Type B pancreatic cell (in vitro differentiated cells): ENCODE measurements around the gene M6PR. TPM values are rescaled to one million over a fixed set of nuclear protein-coding genes. Genes with fewer than 3 reads are reported as not detected.

Experiments used
- DNase-seq: peaks from one replicate; pipeline ENCODE4 v3.0.0; 2021; ENCODE audit warnings: mixed read lengths; ENCODE audit not compliant: unreplicated experiment; ENCODE audit errors: extremely low spot score
- H3K27ac Mint-ChIP-seq: 2 replicates; pipeline ENCODE4 v1.8.0; 2021; ENCODE audit warnings: mild to moderate bottlenecking, mixed read lengths
- H3K27me3 Mint-ChIP-seq: 2 replicates; pipeline ENCODE4 v1.8.0; 2021; ENCODE audit warnings: mixed read lengths
- H3K36me3 Mint-ChIP-seq: 2 replicates; pipeline ENCODE4 v1.8.0; 2021; ENCODE audit warnings: mixed read lengths
- H3K4me1 Mint-ChIP-seq: one replicate; pipeline ENCODE4 v1.8.0; 2021; ENCODE audit warnings: mixed read lengths; ENCODE audit not compliant: unreplicated experiment
- H3K4me3 Mint-ChIP-seq: 2 replicates; pipeline ENCODE4 v1.8.0; 2021; ENCODE audit warnings: mild to moderate bottlenecking, mixed read lengths
- H3K9me3 Mint-ChIP-seq: 2 replicates; pipeline ENCODE4 v1.8.0; 2021; ENCODE audit warnings: mixed read lengths
- total RNA-seq: library from RNA; stranded (reverse); gene quantifications from 2 replicates; pipeline ENCODE4 v1.2.1, GENCODE V29; 2021; ENCODE audit warnings: low replicate concordance
- TF ChIP-seq, protein P1 (sequence below): fragments of 200-600 bp; sonication (generic); conservative IDR thresholded peaks from 2 replicates; pipeline ENCODE4 v1.5.0; 2021; ENCODE audit warnings: antibody characterized with exemption, mild to moderate bottlenecking

M6PR gene
- total RNA-seq, 1 donor from 2014 or later, result 129 TPM

DNA sequence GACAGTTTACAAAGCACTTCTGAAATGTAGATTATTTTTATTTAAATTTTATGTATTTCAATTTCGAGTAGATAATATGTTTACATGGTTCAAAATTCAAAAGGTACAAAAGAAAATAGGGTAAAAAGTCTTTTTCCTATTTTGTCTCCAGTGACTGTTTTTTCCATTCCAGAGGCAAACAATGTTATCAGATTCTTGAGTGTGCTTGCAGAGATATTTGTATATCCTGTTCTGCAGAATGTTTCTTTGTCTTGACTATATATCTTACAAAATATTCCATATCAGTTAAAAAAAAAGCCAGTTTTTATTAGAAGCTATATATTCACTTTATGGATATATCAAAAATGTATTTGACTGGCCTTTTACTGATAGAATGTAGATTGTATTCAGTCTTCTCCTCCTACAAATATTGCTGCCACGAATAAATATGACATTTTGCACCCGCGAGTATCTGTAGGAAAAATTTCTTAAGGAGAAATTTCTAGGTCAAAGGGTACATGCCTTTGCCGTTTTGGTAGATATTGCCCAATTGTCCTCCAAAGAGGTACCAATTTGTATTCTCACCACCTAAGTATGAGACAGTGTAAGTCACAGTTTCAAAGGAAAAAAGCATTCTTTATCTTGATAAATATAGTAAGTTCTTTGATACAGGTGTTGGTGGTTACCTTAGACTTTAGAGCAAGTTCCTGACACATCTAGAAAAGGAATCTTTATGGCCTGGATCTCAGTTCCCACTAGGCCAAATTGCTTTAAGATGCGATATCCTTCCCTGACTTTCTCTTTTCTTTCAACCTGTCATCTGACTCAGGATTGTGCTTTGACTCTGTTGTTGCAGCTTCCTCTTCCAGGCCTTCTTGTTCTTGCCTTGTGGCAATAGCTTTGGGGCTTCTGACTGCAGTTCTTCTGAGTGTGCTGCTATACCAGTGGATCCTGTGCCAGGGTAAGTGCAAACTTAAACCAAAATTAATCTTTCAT, 42.2 kb upstream of the M6PR start:
- H3K9me3 Mint-ChIP-seq, result no peaks in the 10 kb centered on the region
- DNase-seq, result no peak
- no peaks in the 10 kb centered on the region for H3K4me1 Mint-ChIP-seq
- no peaks in the 10 kb centered on the region for H3K27me3 Mint-ChIP-seq
- H3K27ac Mint-ChIP-seq, result no peak overlapping the region
- no peak overlapping the region for H3K4me3 Mint-ChIP-seq
- TF ChIP-seq, protein P1, sequence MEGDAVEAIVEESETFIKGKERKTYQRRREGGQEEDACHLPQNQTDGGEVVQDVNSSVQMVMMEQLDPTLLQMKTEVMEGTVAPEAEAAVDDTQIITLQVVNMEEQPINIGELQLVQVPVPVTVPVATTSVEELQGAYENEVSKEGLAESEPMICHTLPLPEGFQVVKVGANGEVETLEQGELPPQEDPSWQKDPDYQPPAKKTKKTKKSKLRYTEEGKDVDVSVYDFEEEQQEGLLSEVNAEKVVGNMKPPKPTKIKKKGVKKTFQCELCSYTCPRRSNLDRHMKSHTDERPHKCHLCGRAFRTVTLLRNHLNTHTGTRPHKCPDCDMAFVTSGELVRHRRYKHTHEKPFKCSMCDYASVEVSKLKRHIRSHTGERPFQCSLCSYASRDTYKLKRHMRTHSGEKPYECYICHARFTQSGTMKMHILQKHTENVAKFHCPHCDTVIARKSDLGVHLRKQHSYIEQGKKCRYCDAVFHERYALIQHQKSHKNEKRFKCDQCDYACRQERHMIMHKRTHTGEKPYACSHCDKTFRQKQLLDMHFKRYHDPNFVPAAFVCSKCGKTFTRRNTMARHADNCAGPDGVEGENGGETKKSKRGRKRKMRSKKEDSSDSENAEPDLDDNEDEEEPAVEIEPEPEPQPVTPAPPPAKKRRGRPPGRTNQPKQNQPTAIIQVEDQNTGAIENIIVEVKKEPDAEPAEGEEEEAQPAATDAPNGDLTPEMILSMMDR, result no peak
- H3K36me3 Mint-ChIP-seq, result no peaks in the 10 kb centered on the region

DNA sequence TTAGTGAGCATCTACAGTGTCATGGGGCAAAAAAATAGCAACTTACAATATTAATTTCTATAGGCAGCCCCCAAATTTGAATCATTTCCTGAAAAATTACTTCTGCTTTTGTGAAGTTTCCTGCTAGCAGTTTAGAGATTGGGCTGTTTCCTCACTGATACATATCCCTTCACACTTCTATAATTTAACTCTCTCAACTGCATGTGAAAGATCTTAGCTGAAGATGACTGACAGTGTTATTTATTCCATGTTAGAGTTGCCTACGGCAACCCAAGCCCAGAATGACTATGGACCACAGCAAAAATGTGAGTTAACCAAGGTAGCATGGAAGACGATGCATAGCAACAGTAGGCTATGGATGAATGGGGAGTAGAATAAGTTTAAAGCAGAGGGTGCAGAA, 40.0 kb upstream of the M6PR start, which contains the start of gene KLRG1:
KLRG1 (plus strand) TSS at position 134 of the 400 bp plus-strand sequence; CDS start at position 224, 90 bp downstream.
- TF ChIP-seq, protein P1, result no peak
- Mint-ChIP-seq H3K27ac (no peak within 1 kb of the TSS), H3K4me3 (no peak within 1 kb of the TSS), H3K36me3 (no peaks in the 10 kb centered on the region), H3K27me3 (no peaks in the 10 kb centered on the region), H3K9me3 (no peaks in the 10 kb centered on the region), H3K4me1 (no peaks in the 10 kb centered on the region)
- no peak for DNase-seq

DNA sequence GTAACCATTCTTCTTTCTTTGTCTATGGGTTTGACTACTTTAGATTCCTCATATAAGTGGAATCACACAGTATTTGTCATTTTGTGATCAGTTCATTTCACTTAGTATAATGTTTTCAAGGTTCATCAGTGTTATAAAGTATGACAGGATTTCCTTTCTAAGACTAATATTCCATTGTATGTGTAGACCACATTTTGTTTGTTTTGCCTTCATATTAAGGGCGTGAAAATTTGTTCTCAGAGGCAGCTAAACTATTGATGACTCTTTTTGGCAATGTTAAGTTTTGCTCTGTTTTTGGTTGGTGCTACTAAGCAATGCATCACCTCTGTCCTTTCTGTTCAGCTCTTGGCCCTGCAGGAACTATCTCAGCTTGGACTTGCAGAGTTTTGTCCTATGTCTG, 38.2 kb upstream of the M6PR start:
- no peak overlapping the region for H3K4me3 Mint-ChIP-seq
- TF ChIP-seq, protein P1, result no peak
- no peaks in the 10 kb centered on the region for H3K9me3 Mint-ChIP-seq
- no peak for DNase-seq
- H3K36me3 Mint-ChIP-seq, result no peaks in the 10 kb centered on the region
- H3K27ac Mint-ChIP-seq, result no peak overlapping the region
- H3K27me3 Mint-ChIP-seq, result no peaks in the 10 kb centered on the region
- H3K4me1 Mint-ChIP-seq, result no peaks in the 10 kb centered on the region

DNA sequence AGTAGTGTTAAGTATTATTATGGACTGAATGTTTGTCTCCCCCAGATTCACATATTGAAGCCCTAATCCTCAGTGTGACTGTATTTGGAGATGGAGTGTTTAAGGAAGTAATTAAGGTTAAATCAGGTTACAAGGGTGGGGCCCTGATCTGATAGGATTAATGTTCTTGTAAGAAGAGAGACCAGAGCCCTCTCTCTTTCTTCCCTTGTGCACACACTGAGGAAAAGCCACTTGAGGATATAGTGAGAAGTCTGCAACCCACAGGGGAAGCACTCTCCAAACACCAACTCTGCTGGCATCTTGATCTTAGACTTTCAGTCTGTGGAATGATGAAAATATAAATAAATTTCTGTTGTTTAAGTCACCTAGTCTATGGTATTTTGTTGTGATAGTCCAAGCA, 37.7 kb upstream of the M6PR start:
- H3K9me3 Mint-ChIP-seq, result no peaks in the 10 kb centered on the region
- H3K27me3 Mint-ChIP-seq, result no peaks in the 10 kb centered on the region
- H3K4me1 Mint-ChIP-seq, result no peaks in the 10 kb centered on the region
- no peaks in the 10 kb centered on the region for H3K36me3 Mint-ChIP-seq
- TF ChIP-seq, protein P1, result no peak
- no peak overlapping the region for H3K27ac Mint-ChIP-seq
- DNase-seq, result no peak
- no peak overlapping the region for H3K4me3 Mint-ChIP-seq

DNA sequence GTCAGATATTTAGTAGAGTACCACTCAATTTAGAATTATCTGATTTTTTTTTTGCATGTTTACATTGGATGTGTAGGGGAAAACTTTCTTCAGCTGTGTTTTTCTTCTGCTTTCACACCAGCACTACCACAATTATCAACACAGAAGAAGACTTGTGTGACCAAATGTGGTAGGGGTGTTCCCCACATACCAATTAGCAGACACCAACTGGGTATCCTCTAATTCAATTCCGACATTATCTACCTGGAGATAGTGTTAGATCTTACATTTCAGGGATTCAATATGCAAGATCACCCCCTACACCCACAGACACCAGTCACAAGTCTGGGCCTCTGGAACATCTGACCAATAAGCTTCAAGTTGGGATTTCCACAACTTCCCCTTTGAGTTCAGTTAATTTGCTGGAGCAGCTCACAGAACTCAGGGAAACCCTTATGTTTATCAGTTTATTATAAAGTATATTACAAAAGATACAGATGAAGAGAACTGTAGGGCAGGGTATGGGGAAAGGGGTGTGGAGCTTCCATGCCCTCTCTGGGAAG, 35.8 kb upstream of the M6PR start:
- Mint-ChIP-seq H3K36me3 (peaks cover 3% of the 10 kb centered on the region), H3K4me1 (no peaks in the 10 kb centered on the region), H3K27ac (no peak overlapping the region), H3K4me3 (no peak overlapping the region), H3K27me3 (no peaks in the 10 kb centered on the region), H3K9me3 (peaks cover under 1% of the 10 kb centered on the region)
- TF ChIP-seq, protein P1, result no peak
- no peak for DNase-seq
